ENCODE results near the gene FSIP2. TPM values are rescaled to one million over a fixed set of nuclear protein-coding genes. Genes with fewer than 3 reads are reported as not detected.

The FSIP2 gene
- total and polyA plus RNA-seq, 12 donors: 0.01 to 2.4 (median 0.27) TPM; not detected in 1

DNA sequence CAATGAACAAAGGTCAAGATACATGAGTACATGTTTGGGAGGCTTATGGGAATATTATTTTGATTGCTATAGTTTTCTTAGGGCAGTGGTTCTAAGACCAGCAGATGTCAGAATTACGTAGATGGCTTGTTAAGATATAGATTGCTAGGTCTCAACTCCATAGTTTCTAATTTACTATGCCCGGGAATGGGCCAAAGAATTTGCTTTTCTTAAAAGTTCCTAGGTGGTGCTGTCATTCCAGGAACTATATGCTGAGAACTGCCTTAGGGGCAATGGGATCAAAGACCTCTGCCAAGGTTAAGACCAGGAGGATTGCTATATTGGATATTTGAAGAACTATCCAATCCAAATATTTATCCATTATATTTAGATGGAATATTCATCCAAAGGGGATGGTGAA is 141.8 kb downstream of the FSIP2 start:
- 86 to 87% methylated on average over 2 of the region's 2 CpGs for WGBS, 2 donors
- no peak for ATAC-seq
- H3K36me3 ChIP-seq: no peaks in the 10 kb centered on the region

More for the DNA sequence above, 141.8 kb downstream of the FSIP2 start:
- DNase-seq: no peak
- Histone ChIP-seq H3K27me3 (no peaks in the 10 kb centered on the region), H3K4me1 (no peaks in the 10 kb centered on the region), H3K4me3 (no peak overlapping the region), H3K9me3 (peaks cover 0 to 7% (median 0%) of the 10 kb centered on the region in 11 donors), H3K27ac (no peak overlapping the region)
- intact Hi-C loops (cut with DNase I): no loop called here
- TF ChIP-seq, protein P1, sequence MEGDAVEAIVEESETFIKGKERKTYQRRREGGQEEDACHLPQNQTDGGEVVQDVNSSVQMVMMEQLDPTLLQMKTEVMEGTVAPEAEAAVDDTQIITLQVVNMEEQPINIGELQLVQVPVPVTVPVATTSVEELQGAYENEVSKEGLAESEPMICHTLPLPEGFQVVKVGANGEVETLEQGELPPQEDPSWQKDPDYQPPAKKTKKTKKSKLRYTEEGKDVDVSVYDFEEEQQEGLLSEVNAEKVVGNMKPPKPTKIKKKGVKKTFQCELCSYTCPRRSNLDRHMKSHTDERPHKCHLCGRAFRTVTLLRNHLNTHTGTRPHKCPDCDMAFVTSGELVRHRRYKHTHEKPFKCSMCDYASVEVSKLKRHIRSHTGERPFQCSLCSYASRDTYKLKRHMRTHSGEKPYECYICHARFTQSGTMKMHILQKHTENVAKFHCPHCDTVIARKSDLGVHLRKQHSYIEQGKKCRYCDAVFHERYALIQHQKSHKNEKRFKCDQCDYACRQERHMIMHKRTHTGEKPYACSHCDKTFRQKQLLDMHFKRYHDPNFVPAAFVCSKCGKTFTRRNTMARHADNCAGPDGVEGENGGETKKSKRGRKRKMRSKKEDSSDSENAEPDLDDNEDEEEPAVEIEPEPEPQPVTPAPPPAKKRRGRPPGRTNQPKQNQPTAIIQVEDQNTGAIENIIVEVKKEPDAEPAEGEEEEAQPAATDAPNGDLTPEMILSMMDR (IDR thresholded peaks at IDR 0.05): no peak

Measured in heart right ventricle (tissue), 16 donors.